ENCODE measurements around the gene PRR19.

PRR19 gene

DNA sequence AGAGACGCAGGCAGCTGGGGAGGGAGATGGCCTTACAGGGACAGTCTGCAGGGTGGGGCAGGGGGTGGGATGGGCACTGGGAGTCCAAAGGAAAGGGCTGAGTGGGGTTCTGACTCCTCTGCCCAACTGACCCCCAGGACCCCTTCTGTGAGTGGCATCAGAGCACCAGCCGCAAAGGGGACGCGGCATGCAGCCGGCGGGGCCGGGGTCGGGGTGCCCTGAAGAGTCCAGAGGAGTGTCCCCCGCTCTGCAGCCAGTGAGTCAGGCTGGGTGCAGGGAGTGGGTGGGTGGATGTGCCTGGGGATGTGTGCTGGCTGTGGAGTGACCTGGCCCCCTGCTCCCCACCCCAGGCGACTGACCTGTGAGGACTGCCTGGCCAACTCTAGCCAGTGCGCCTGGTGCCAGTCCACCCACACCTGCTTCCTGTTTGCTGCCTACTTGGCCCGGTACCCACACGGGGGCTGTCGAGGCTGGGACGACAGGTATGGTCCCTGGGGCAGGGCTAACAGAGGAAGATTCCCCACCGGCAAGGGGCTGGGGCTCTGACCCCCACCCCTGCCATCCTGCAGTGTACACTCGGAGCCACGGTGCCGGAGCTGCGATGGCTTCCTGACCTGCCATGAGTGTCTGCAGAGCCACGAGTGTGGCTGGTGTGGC lies 49.3 kb downstream of the PRR19 start:
- no peak for DNase-seq (ENCODE audit: low spot score)

DNA sequence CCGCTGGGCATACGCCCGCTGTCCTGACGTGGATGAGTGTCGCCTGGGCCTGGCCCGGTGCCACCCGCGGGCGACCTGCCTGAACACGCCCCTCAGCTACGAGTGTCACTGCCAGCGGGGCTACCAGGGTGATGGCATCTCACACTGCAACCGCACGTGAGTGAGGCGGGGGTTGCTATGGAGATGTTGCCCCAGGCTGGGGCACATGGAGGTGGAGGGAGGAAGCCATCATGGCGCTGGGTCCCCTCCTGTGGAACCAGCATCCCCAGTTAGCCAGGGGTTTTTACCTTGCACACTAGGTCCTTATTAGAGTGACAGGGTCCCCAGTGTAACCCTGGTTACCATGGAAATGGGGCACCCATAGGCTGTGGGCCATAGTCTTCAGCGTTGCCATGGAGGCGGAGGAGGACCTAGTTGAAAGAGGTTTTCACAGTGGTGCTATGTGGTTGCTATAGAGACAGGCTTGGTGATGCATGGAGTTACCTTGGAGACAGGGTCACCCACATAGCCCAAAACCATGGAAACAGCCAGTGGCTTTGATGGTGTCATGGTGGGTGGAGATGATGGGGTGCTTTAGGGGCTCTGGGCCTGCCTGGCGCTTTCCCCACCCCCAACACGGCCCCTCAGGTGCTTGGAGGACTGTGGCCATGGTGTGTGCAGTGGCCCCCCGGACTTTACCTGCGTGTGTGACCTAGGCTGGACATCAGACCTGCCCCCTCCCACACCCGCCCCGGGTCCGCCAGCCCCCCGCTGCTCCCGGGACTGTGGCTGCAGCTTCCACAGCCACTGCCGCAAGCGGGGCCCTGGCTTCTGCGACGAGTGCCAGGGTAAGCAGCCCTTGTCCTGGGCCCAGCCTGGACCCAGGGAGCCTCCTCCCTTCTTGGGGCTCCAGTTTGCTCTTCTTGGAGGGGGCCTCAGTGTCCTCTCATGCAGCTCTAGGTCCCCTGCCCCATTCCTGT lies 50.6 kb downstream of the PRR19 start:
- DNase-seq (ENCODE audit: low spot score): peak; percentile 23

DNA sequence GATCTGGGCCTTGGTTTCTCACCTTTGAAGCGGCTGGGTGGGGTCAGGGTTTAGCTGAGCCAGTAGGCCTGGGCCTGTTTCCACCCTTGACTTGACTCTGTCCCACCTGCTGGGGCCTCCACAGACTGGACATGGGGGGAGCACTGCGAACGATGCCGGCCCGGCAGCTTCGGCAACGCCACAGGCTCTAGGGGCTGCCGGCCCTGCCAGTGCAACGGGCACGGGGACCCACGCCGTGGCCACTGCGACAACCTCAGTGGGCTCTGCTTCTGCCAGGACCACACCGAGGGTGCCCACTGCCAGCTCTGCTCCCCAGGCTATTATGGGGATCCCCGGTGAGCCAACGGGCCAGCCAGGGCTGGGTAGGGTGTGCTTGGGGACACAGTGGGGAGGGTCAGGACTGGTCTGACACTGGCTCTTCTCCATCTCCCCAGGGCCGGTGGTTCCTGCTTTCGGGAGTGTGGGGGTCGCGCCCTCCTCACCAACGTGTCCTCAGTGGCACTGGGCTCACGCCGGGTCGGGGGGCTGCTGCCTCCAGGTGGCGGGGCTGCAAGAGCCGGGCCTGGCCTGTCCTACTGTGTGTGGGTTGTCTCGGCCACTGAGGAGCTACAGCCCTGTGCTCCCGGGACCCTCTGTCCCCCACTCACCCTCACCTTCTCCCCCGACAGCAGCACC lies 51.5 kb downstream of the PRR19 start:
- DNase-seq (ENCODE audit: low spot score): no peak

DNA sequence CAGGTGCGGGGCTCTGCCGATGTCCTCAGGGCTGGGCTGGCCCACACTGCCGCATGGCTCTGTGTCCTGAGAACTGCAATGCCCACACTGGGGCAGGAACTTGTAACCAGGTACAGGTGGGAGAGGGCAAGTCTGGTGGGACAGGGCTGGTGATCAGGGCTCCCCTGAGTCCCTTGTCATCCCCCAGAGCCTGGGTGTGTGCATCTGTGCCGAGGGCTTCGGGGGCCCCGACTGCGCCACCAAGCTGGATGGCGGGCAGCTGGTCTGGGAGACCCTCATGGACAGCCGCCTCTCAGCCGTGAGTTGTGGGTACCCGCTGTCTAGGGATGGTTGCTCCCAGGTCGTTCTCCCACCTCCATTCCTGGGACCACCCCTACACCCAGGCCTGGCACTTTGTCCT lies 54.0 kb downstream of the PRR19 start:
- DNase-seq (ENCODE audit: low spot score): no peak

DNA sequence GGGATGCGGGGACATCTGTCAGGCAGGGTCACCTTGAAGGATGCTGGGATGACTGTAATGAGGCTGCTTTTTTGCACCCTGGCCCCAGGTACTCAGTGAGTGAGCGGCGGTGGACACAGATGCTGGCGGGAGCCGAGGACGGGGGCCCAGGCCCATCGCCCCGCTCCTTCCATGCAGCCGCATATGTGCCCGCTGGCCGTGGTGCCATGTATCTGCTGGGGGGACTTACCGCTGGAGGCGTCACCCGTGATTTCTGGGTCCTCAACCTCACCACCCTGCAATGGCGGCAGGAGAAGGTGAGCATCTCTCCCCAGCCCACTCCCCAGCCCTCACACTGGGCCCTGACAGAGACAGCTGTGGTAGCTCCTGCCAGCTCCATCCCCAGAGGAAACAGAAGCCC lies 54.8 kb downstream of the PRR19 start:
- DNase-seq (ENCODE audit: low spot score): no peak

DNA sequence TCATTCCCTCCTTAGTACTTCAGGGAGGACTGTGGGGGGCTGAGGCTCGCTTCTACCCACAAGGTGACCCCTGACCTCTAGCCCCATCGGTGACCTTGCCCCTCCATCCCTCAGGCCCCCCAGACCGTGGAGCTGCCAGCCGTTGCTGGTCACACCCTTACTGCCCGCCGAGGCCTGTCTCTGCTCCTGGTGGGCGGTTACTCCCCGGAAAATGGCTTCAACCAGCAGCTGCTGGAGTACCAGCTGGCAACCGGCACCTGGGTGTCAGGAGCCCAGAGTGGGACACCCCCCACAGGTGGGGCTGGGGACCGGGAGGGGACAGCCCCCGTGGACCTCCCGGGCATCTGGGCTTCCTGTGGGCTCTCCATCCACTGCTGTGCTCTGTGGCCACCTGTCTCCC lies 55.4 kb downstream of the PRR19 start:
- no peak for DNase-seq (ENCODE audit: low spot score)

All from CD4-positive, alpha-beta T cell treated with Interleukin-15 for 4 hours (primary cell).